ENCODE measurements around the gene CLEC2B.

The CLEC2B gene

DNA sequence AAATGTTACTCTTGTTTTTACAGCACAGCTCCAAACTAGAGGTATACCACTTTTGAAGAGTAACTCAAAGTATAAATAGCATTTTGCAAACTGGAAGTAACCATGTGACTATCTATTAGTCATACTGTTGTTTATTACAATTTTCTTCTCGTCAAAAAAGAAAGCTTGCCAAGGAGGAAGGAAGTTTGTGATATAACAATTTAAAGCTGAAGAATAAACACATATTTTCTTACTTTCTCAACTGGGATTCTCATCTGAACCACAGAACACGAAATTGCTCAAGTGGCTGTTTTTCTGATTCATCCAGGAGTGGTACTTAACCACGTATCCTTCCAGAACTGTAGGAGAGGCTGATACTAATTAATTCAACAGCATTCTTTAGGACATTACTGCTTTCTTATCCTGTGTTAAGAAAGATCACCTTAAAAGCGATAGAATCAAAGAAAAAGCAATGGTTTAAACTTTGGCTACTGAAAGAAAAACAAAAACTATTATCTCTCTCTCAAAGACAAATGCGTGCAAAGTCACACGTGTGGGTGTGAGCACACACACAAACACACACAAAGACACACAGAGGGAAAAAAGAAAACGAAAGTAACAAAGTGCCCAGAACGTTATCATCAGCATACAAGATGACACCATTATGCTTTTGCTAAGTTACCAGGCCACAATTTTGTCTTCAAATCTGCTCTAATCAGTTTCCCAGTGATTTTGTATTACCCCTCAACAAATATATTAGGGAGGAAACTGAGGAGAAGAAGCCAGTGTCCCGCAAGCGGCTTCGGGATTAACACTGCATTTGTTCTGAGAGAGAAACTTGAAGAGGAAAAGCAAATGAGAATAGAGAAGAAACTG, at the start of gene CLEC2B:
TSS of gene CLEC2B (minus strand) at position 48 of the 855 bp plus-strand sequence.
- in situ Hi-C loops (cut with HindIII; ENCODE audit: low pct_unique_long_range_greater_than_20kb, low sequenced_read_pairs) = no loop called here
- no peak for DNase-seq (ENCODE audit: low read depth in 1 of 2, low spot score in 1 of 2)
- no peak for TF ChIP-seq JUND (IDR thresholded peaks at IDR 0.05; ENCODE audit: low read depth)

DNA sequence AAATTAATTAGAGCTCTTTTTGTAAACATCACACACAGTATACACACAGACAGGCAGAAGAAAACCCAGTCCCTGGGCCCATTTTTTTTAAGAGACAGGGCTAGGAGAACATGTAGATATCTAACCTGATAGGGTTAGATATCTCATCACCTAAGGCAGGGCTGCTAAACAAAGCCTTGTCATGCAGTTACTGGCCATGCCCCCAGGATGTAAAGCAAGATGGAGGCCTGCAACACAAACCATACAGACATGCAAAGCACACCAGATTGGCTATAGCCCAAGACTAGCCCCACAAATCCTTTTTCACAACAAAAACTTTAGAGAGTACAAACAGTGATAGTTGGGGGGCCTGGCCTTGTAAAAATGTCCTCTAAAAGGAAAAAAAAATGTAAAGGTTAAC, 42.6 kb upstream of the CLEC2B start:
- in situ Hi-C loops (cut with HindIII; ENCODE audit: low pct_unique_long_range_greater_than_20kb, low sequenced_read_pairs) = no loop called here
- no peak for TF ChIP-seq JUND (IDR thresholded peaks at IDR 0.05; ENCODE audit: low read depth)
- no peak for DNase-seq (ENCODE audit: low read depth in 1 of 2, low spot score in 1 of 2)

DNA sequence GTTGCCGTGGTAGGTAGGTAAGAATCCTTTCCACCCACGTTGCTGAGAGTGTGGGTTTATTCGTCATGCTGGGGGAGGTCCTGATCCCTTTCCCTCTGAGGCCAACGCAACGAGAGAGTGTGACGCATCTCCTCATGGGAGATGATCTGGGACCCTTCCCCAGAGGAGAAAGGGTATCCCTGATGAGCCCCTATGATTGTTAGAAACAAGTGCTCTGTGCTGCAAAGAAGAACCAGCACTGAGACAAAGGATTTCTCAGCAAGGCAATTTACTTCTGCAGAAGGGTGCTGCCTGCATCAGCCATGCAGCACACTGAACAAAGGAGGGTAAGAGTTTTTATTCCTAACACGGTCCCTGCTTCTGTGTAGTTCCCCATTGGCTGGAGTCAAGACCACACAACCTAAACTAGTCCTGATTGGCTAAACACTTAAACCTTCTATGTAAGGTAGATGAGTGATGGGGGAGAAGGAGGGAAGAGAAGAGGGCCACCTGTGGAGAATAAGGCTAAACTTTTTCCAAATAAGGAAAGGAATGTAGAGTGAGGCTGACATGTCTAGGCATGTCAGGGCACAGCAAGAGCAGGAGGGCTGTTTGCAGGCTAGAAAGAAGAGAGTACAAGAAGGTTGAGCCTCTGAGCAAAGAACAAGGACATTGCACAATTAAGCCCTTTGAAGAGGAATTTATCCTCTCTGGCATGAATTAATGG, 41.7 kb upstream of the CLEC2B start:
- peak in 1 of 2 experiments; percentile 0 for DNase-seq (ENCODE audit: low read depth in 1 of 2, low spot score in 1 of 2)
- in situ Hi-C loops (cut with HindIII; ENCODE audit: low pct_unique_long_range_greater_than_20kb, low sequenced_read_pairs) = no loop called here
- TF ChIP-seq JUND (IDR thresholded peaks at IDR 0.05; ENCODE audit: low read depth) = no peak

DNA sequence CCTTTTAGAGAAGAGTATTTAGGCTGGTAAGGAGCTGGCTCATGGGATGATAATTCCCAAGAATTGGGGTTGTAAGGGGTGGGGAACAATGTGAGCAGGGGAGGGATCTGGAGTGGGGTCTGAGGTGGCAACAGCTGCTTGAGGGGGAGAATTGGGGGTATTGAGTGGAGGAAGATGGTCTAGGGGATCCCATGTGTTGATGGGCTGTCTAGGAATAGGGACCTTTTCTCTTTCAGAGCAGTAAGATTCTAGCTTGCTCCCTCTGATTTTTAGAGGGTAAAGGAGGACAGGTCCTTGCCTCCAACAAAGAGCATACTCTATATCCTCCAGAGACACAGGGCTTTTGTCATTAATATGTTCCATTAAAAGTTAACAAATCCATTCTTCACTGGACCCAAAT, 40.6 kb upstream of the CLEC2B start:
- TF ChIP-seq JUND (IDR thresholded peaks at IDR 0.05; ENCODE audit: low read depth) = no peak
- no peak for DNase-seq (ENCODE audit: low read depth in 1 of 2, low spot score in 1 of 2)
- in situ Hi-C loops (cut with HindIII; ENCODE audit: low pct_unique_long_range_greater_than_20kb, low sequenced_read_pairs) = no loop called here

DNA sequence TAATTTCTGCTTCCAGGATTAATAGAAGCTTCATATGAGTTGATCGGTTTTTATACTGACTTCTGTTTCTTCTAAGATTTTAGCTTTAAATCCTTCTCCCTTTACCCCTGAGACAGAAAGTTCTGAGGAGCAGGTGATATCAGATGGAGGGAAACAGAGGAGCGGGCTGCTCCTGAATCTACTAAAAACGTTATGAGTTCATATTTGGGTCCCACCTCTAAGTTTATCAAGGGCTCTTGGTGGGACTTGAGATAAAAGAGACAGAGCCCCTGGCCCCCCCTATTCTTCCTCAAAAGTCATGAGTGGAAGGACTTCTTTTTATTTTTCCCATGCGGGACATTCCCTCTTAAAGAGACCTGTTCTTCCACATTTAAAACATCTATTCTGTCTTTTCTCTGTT, 39.2 kb upstream of the CLEC2B start:
- in situ Hi-C loops (cut with HindIII; ENCODE audit: low pct_unique_long_range_greater_than_20kb, low sequenced_read_pairs) = no loop called here
- no peak for DNase-seq (ENCODE audit: low read depth in 1 of 2, low spot score in 1 of 2)

DNA sequence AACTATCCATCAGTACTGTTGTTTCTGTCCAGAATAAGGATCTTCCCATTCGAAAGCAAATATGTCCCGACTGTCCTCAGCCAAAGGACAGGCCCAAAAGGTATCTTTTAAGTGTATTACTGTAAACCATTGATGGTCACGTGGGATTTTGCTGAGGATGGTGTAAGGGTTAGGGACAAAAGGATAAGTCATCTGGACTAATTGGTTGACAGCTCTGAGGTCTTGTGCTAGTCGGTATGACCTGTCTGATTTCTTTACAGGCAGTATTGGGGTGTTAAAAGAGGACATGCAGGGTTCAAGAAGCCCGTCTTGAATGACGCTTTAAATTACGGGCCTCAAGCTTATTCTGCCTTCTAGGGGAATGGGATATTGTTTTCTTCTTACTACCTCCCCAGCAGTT, 38.6 kb upstream of the CLEC2B start:
- DNase-seq (ENCODE audit: low read depth in 1 of 2, low spot score in 1 of 2) = no peak
- in situ Hi-C loops (cut with HindIII; ENCODE audit: low pct_unique_long_range_greater_than_20kb, low sequenced_read_pairs) = no loop called here
- no peak for TF ChIP-seq JUND (IDR thresholded peaks at IDR 0.05; ENCODE audit: low read depth)

More for the DNA sequence above, 39.2 kb upstream of the CLEC2B start:
- TF ChIP-seq JUND (IDR thresholded peaks at IDR 0.05; ENCODE audit: low read depth) = no peak

DNA sequence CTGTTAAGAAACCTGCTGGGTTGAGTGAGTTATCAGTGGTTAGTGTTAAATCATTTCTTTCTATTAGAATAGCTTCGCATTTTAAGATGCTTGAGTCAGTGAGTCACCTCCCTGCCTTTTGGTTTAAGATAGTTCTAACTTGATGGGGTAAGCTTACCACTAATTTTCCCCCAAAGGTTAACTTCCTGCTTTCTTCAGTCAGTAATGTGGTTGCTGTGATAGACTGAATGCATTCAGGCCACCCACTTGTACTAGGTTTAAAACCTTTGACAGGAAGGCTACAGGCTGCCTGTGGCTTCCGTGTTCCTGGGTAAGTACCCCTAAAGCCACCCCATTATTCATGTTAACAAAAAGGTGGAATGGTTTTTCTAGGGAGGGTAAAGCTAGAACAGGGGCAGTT, 37.7 kb upstream of the CLEC2B start:
- TF ChIP-seq JUND (IDR thresholded peaks at IDR 0.05; ENCODE audit: low read depth) = no peak
- DNase-seq (ENCODE audit: low read depth in 1 of 2, low spot score in 1 of 2) = no peak
- in situ Hi-C loops (cut with HindIII; ENCODE audit: low pct_unique_long_range_greater_than_20kb, low sequenced_read_pairs) = no loop called here

DNA sequence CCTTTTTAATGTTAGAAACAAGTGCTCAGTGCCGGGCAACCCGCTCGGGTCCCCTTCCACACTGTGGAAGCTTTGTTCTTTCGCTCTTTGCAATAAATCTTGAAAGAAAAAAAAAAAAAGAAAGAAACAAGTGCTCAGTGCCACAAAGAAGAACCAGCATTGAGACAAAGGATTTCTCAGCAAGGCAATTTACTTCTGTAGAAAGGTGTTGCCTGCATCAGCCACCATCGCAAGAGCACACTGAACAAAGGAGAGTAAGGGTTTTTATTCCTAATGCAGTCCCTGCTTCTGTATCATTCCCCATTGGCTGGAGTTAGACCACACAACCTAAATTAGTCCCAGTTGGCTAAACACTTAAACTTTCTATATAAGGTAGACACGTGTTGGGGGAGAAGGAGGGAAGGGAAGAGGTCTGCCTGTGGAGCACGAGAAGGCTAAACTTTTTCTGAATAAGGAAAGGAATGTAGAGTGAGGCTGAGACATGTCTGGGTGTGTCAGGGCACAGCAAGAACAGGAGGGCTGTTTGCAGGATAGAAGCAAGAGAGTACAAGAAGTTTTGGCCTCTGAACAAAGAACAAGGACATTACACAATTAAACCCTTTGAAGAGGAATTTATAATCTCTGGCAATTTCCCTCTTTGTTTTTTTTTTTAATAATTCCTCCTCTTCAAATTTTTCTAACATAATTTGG, 33.5 kb upstream of the CLEC2B start:
- DNase-seq (ENCODE audit: low read depth in 1 of 2, low spot score in 1 of 2) = no peak
- in situ Hi-C loops (cut with HindIII; ENCODE audit: low pct_unique_long_range_greater_than_20kb, low sequenced_read_pairs) = no loop called here
- no peak for TF ChIP-seq JUND (IDR thresholded peaks at IDR 0.05; ENCODE audit: low read depth)

DNA sequence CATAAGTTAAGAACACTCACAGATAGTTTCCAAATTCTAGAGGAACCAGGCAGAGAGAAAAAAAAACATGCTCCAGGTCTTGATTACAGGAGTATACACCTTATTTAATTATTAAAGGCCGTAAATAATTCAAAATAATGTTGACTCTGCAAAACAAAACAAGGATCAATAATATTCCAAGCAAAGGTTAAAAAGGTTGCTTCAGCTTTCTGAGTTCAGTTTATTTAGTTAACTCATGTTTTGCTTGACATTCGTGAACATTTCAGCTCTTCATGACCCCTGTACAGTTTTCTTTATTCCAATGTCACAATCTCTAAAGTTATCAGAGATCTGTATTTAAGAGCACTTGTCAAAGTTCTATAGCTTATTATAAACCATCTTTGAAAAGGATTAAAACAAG, 31.8 kb upstream of the CLEC2B start:
- no peak for DNase-seq (ENCODE audit: low read depth in 1 of 2, low spot score in 1 of 2)
- no peak for TF ChIP-seq JUND (IDR thresholded peaks at IDR 0.05; ENCODE audit: low read depth)
- in situ Hi-C loops (cut with HindIII; ENCODE audit: low pct_unique_long_range_greater_than_20kb, low sequenced_read_pairs) = no loop called here

DNA sequence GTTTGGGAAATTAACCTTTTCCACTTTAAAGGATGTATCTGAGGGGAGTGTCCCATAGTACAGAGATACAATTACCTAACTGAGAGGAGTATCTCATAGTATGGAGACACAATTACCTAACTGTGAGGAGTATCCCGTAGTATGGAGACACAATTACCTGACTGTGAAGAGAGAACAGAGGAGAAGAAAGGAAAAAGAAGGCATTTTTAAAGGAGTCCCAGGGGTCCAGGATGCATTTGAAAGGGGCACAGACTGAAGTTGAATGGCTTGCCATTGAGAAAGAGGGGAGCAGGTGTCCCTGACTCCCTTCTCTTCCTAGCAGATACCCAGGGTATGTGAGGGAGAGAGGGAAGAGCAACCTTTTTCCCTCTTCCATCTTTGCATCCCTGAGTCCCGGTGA, 30.1 kb upstream of the CLEC2B start:
- in situ Hi-C loops (cut with HindIII; ENCODE audit: low pct_unique_long_range_greater_than_20kb, low sequenced_read_pairs) = no loop called here
- DNase-seq (ENCODE audit: low read depth in 1 of 2, low spot score in 1 of 2) = no peak
- TF ChIP-seq JUND (IDR thresholded peaks at IDR 0.05; ENCODE audit: low read depth) = no peak

DNA sequence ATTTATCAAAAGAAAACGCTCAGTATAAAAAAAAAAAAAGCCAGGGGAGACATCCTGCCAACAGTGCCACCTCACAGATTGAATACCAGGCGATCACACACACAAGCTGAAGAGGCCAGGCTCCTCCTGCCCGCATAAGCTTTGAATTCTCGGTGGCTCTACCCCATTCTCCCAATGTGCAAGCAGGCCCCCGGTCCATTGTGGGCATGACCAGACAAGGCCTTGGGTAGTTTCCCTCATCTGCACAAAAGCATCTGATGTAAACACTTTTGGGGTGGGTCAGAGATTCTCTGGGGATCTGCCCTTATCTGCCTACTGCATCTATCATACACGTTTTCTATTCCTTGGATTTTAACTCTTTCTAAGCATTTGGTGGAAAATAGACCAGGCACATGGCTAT, 28.4 kb upstream of the CLEC2B start:
- in situ Hi-C loops (cut with HindIII; ENCODE audit: low pct_unique_long_range_greater_than_20kb, low sequenced_read_pairs) = no loop called here
- no peak for TF ChIP-seq JUND (IDR thresholded peaks at IDR 0.05; ENCODE audit: low read depth)
- DNase-seq (ENCODE audit: low read depth in 1 of 2, low spot score in 1 of 2) = no peak

DNA sequence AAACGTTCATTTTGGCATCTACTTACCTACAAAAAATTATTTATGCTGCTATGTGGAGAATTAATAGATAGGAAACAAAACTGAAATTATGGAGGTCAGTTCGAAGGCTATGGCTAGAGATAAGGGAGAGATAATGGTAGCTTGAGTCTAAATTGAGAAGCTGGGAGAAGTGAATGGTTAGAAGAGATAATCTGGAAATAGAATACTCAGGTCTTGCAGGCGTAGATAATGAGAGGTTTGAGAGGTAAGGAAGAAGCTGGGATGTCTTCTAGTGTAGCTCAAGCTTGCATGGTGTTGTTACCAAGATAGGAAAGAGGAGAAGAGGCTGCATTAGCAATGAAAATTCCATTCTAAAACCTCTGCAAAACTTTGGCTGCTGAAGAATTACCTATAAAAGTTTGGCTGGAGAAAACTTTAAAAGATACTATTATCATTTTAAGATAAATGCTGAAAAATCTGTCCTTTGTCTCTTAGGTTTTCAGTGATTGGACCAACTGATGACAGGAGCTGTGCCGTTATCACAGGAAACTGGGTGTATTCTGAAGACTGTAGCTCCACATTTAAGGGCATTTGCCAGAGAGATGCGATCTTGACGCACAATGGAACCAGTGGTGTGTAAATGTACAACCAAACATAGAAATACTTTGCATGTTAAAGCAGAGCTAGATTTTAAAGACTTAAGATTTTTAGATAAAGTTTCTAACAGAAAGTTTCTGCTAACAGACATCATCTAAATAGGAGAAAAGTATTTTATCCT, 26.2 kb upstream of the CLEC2B start:
- TF ChIP-seq JUND (IDR thresholded peaks at IDR 0.05; ENCODE audit: low read depth) = no peak

More for the DNA sequence above, 26.2 kb upstream of the CLEC2B start:
- DNase-seq (ENCODE audit: low read depth in 1 of 2, low spot score in 1 of 2) = no peak
- in situ Hi-C loops (cut with HindIII; ENCODE audit: low pct_unique_long_range_greater_than_20kb, low sequenced_read_pairs) = no loop called here

All from T47D (cell line).